GM21717 (cell line): ENCODE data around the gene TBC1D14.

ENCODE experiments used
- ATAC-seq: cut with Tn5 transposase; IDR thresholded peaks from one replicate; pipeline ENCODE4 v1.9.1; 2021; ENCODE audit warnings: mild to moderate bottlenecking, moderate library complexity; ENCODE audit not compliant: unreplicated experiment

TBC1D14 gene, protein sequence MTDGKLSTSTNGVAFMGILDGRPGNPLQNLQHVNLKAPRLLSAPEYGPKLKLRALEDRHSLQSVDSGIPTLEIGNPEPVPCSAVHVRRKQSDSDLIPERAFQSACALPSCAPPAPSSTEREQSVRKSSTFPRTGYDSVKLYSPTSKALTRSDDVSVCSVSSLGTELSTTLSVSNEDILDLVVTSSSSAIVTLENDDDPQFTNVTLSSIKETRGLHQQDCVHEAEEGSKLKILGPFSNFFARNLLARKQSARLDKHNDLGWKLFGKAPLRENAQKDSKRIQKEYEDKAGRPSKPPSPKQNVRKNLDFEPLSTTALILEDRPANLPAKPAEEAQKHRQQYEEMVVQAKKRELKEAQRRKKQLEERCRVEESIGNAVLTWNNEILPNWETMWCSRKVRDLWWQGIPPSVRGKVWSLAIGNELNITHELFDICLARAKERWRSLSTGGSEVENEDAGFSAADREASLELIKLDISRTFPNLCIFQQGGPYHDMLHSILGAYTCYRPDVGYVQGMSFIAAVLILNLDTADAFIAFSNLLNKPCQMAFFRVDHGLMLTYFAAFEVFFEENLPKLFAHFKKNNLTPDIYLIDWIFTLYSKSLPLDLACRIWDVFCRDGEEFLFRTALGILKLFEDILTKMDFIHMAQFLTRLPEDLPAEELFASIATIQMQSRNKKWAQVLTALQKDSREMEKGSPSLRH

DNA sequence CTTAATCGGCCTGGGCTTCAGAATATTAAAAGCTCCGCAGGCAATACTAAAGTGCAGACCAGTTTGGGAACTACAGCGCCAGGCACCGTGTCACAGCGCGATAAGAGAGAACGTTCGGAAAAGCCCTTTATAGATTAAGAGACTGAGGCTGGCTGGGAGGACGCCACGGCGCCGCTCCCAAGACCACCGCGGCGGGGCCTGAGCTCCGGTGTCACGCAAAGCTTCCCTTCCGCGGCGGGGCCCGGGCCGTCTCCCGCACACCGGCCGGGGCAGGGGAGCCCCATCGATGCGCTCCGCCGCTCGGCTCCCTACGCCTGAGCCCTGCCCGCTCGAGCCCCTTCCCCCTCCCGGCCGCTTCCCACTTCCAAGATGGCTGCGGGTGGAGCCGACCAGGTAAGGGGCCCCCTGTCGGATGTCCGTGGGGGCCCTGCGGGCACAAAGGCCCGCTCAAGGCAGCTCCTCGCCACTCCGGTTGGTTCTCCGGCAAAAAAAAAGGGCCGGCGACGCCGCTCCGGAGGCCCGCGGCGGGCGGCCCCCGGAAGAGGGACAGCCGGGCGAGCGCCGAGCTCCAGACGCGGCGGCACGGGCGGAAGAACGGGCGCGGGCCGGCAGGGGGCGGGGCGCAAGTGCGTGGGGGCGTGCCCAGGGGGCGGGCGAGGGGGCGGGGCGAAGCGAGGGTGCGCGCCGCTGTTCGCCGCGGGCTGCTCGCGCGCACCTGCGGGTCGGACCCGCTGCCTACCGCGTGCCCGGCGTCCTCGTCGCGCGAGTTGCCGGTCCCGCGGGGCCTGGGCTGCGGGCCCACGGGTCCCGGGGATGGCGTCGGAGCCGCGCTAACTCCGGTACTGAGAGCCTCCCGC is at the start of gene TBC1D14:
TSS of gene TBC1D14 (plus strand) at position 714 of the 857 bp plus-strand sequence. CDS start 13,564 bp downstream, outside the sequence.
- peak; percentile 86 for ATAC-seq

DNA sequence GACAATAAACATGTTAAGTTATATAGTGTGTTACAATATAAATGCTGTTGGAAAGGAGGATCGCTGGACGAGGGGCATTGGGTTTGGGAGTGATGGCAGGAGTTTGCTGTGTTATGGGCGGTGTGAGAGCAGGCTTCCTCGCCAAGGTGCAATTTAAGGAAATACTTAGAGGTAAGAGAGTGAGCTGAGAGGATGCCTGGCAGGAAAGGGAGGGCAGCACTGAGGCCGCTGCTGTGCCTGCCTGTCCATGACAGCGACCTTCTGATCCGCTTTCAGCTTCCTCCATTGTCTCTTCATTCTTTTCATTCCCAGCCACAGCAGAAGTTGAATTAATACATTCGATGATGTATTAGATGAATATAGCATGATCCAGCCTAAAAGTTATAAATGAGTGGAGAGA is 41.2 kb upstream of the TBC1D14 start:
- ATAC-seq = no peak

DNA sequence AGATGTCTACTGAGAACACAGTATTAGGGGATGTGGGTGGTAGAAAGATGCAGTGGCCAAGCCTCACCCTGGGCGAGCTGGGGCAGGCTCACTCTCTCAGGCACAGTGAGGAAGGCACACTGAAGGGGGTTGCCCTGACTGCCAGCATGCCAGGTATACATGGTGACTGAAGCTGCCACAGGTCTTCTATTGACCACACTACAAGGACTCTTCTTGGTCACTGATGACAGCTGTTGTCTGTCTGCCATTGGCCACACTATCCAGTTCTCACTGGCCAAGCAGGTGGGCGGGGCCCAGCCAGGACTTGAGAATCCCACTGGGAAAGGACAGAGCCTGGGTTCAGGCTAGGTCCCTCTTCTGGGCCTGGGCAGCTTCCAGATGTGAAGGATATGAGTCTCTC is 39.7 kb upstream of the TBC1D14 start:
- no peak for ATAC-seq

DNA sequence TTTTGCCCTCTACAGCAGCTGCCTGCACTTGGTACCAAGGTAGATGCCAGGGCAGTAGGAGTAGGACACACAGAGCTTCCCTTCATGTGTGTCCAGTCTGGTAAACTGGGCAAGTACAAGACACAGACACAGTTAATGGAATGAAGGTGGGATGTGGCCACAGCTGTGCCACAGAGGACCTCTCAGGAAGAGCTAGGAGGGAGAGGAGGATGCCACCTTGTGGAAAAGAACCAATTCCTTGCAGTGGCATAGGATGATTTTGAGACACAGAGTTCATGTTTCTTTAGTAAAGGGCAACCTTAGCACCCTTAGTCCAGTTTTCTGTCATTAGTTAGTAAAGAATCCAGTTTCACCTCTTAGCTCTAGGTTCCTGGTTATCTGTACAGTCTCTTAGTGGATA is 36.3 kb upstream of the TBC1D14 start:
- ATAC-seq = no peak

DNA sequence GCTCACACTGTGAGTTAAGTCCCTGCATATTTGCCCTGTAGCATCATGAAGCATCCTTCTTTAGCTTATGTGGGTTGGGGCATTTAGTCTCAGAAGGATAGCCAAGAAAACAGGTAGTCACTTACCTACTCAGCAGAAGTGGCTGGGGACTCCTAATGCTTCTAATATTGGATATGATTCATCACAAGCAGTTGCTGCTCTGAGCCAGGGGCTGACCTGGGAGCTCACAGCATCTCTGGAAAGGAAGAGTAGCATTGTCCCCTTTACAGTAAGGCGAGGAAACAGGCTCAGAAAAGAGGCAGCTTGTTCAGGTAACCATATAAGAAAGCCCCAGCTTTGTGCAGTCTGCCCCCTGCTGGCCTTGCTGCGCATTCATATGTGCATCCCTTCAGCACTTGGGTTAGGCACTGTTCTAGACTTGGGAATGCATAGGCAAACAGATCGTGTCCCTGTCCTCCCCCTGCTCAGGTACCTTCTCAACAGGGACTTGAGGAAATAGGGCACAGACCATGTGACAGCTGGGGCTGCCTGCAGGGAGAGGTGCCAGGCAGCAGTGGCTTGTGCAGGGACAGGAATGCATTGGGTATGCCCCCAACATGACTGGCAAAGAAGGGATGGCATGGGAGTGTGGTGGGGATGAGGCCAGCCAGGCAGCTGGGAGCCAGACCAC is 35.7 kb upstream of the TBC1D14 start:
- ATAC-seq = peak; percentile 54

DNA sequence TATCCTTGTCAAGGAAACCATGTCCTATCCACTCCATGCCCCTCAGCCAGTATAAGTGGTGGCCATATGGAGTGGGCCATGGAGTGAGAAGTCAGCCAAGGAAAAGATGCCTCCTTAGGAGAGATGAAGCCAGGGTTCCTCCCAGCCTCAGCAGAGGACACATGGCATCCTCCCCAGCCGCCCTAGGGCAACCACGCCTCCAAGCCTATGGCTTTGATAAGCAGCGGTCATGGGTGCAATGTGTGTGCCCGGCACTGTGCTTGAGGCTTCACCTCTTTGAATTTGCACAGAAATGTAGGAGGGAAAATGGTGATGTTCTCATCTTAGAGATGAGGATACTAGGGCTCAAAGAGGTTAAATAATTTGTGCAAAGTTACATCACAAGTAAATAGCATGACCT is 34.6 kb upstream of the TBC1D14 start:
- no peak for ATAC-seq

DNA sequence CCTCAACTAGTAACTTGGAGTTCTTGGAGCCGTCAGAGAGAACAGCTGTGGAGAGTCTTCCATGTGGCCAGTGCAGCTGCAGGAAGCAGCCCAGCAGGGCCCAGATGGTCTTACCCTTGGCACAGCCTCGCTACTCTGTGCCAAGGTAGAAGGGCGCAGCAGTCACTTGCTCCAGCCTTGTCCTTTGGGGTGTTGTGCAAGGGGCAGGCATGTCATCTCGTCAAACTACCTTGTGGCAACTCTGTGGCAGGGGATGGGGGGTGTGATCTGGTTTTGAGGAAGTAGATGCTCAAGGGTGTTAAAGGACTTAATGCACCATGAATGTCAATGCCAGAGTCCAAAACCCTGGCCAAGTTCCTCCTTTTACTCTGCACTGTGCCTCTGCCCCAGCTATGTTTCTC is 34.2 kb upstream of the TBC1D14 start:
- ATAC-seq = no peak

DNA sequence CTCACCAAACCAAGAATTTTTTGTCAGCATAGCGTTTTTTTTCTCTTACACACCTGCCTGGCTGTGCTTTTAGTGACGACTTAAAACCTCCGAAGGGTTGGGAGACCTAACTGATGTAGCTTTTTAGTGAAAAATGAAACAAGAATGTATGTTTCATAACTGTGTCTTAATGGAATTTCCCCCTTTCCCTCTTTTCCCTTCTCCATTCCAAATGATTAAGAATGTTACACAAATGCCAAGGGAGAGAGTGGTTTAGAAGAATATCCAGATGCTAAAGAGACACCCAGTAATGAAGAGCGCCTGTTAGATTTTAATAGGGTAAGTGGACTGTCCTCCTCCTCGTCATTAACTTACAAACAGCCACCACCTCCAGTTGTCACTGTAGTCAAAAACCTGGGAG is 33.2 kb upstream of the TBC1D14 start:
- ATAC-seq = no peak

DNA sequence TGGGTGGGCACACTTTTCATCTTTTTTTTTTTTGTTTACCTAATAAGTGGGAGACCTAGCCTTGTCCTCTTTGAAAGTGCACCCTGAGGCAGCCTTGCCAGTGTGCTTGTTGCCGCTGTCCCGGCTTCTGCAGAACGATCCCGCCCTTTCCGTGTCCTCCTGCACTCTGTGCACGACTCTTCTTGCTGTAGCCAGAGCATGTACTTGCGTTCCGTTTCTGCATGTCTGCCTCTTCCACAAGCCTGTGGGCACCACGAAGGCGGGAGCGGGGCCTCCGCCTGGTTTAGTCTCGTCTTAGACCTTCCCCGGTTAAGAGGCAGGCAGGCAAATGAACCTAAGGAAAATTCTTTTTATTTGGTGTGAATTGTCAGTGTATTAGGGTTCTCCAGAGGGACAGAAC is 32.6 kb upstream of the TBC1D14 start:
- ATAC-seq = no peak

DNA sequence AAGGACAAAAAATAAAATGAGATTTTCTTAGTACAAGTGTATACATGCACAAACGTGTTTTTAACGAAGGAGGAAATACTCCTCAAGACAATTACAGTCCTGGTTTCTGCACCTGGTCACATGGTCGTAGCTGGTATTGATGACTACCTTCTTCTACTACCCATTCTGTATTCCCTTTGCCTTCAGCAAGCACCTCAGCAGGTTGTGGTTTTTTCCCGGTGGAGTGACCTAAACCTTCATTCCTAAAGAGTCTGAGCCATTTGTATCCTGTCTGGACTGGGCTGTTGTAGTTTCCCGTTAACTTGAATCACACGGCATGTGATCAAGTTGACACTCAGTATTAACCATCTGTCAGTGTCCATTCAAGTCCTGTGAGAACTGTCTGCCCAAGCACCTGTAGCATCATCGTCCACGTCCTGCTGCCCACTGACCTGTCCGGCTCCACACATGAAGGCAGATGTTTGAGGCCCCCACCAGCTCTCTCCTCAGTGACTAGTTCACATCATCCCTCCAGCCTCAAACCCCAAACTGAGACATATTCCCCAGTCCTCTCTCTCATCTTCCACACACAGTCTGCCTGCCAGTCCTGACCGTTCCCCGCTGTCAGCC is 31.1 kb upstream of the TBC1D14 start:
- no peak for ATAC-seq

DNA sequence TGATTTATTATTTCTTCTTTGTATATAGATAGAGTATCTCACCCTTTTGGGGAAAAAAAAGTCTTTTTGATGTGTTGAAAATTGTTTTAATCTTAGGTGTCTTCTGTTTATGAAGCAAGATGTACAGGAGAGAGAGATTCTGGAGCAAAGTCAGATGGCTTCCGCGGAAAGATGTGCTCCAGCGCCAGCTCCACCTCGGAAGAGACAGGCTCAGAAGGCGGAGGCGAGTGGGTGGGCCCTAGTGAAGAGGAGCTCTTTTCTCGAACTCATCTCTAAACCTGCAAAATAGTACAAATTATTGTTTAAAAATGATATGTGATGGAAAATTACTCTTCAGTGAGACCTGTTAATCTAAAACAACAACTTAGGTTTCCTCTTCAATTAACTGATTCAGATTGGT is 28.9 kb upstream of the TBC1D14 start:
- no peak for ATAC-seq

DNA sequence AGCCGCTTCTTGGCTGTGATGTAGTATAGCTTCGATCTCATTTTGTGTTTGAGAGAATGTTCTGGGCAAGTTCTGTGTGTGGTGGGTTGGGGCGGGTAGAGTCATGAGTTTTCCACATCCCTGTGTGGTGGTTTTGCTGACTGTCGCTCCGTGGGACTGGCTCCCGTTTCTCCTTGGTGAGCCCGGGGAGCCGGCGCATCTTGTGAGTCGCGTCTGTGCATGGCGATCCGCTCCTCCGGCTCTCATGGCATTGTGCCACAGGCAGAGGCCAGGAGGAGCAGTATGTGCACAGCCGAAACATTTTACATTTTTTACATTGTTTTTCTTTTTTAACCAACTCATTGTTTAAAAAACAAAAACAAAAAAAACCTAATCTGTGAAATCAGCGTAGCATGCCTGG is 27.7 kb upstream of the TBC1D14 start:
- ATAC-seq = no peak

DNA sequence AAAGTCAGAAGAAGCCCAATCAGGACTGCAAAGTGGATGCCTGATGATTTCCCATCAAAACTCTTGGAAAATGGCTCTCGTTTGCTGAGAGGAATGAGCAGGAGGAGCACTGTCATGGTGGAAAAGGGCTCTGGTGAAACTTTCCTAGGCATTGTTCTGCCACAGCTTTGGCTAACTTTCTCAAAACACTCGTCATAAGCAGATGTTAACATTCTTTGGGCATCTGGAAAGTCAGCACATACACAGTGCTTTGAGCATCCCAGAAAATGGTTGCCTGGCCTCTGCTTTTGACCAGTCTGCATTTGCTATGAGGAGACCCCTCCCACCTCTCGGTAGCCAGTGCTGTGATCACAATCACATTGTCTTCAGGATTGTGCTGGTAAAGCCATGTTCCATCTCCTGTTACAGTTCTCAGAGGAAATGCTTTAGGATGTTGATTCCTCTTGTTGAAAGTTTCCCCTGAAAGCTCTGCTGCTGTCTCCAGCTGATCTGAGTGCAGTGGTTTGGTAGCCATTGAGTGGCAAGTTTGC is 25.2 kb upstream of the TBC1D14 start:
- ATAC-seq = no peak

DNA sequence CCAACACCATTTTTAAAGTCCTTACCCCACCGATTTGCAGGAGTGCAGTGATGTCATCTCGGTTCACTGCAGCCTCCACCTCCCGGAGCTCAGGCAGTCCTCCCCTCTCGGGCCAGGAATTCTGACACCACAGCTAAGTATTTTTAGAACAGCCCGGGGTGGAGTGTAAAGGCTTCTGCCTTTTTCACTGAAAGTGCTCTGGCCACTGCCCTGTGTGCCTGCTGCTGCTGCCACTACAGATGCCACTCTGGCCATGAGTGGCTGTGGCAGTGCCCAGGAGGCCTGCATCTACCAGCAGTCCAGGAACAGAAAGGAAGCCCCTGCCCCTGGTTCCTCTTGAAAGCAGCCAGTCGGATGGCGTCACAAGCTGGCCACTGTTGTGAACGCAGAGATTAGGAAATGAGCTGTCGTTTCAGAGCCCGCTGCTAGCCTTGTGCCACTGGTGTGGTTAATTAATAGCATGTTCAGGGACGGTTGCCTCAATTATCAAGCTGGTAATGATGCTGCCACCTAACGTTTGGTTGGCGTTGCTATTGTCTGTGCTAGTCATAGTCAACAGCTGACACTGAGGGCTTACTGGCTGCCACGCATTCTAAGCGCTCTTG is 23.6 kb upstream of the TBC1D14 start:
- no peak for ATAC-seq

DNA sequence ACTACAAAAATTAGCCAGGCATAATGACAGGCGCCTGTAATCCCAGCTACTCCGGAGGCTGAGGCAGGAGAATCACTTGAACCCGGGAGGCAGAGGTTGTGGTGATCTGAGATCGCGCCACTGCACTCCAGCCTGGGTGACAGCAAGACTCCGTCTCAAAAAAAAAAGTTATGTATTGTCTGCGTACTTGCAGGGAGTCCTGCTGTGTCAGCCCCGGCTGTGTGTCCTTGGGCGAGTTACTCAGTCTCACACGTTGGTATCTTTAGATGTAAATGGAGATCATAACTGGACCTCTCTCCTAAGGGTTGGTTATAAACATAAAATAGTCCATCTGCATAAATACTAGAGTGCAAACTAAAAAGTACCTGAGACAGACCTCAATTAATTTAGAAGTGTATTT is 22.7 kb upstream of the TBC1D14 start:
- ATAC-seq = no peak

DNA sequence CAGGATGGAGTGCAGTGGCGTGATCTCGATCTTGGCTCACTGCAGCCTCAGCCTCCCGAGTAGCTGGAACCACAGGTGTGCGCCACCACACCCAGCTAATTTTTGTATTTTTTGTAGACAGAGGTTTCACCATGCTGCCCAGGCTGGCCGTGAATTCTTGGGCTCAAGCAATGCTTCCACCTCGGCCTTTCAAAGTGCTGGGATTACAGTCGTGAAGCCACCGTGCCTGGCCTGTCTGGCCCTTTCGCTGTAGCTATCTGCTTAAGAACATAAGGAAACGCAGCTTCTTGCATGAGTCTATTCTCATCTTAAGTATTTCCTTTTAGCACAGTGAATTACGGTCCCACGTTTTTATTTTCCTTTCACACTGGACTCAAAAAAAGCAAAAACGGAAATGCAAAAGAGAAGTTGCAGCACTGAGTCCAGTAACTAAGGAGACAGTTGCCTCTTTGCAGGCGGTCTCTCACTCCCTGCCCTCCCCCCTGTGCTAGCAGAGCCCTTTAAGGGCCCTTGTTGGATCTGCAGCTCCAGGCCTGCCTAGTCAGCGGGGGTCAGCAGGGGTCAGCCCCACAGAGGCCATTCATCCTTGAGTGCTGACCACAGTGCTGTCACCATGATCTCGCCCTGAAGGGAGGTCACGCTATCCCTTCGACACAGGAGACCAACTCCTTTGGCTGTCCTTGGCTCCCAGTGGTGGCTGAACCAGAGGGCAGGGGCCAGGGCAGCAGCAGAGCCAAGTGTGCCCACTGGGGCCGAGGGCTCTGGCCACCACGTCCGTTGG is 21.8 kb upstream of the TBC1D14 start:
- no peak for ATAC-seq

DNA sequence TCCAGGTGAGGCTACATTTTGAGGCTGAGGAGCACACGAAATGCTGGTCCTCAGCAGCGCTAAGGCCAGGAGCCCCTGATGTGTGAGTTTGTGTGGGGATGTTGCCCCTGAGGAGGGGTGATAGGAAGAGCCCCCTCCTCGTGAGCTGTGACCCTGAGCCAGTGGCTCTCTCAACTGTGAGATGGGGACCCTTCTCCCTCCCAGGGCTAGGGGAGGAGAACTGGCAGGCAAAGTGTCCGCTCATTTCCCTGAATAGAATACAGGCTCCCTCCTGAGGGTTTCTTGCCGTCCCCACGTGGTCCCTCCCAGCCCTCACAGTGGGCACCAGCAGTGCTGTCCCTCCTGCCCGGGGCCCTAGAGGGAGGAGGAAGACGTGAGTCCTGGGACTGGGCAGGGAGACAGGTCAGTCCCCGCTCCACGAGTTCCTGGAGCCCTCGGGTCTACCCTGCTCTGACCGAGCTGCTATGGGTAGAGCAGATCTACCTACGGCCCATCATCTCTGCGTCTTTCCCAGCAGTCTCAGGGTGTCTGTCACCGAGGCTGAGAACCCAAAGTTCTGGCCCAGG is 21.0 kb upstream of the TBC1D14 start:
- no peak for ATAC-seq

DNA sequence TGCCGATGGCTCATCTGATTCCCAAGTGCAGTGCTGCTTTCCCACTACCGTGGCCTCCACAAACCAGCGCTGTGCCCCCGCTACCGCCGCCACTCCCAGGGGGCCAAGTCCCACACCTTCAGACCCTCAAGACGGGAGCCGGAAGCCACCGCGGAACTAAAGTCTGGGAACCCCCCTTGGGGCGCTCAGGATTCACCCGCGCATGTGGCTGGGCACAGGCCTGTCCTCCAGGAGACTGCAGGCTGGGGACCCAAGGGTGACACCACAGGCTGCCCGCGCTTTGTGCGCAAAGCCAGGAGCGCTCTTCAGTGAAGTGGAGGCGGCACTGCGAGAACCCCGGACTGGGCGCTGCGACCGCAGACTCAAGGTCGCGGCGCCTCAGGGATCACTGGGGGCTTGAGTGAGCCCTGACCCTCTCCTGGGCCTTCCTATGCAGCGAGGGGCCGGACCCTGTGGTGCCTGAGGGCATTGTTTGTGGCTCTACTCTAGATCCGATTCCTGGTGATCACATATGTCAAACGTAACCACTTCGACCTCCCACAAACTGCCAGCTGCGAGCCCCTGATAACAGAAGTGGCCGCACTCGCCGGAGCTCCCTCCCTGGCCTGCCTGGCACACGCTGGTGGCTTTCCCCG is 20.4 kb upstream of the TBC1D14 start:
- no peak for ATAC-seq
